ENCODE measurements around the gene TFEB.

The TFEB gene

GRCh38 chr6:41685641-41686380 is 49.6 kb downstream of the TFEB start:
- Histone ChIP-seq H3K9me3 (ENCODE audit: control insufficient read depth, insufficient read depth, low read length) (no peaks in the 10 kb centered on the region), H3K27me3 (ENCODE audit: control insufficient read depth, insufficient read depth, low read length) (no peaks in the 10 kb centered on the region), H3K27ac (ENCODE audit: low read length) (no peak overlapping the region), H3K4me1 (ENCODE audit: control insufficient read depth, insufficient read depth, low read length) (peaks cover 5% of the 10 kb centered on the region), H3K36me3 (ENCODE audit: control insufficient read depth, insufficient read depth, low read length) (no peaks in the 10 kb centered on the region), H3K4me3 (ENCODE audit: low read length) (no peak overlapping the region)
- DNase-seq (ENCODE audit: low read depth, low spot score) = no peak
- no CpG with 5 or more reads among the region's 7 CpGs for WGBS (ENCODE audit: insufficient coverage, insufficient read length)

GRCh38 chr6:41684311-41685180 is 50.9 kb downstream of the TFEB start:
- H3K27me3 ChIP-seq (ENCODE audit: control insufficient read depth, insufficient read depth, low read length) = no peaks in the 10 kb centered on the region
- H3K9me3 ChIP-seq (ENCODE audit: control insufficient read depth, insufficient read depth, low read length) = no peaks in the 10 kb centered on the region
- no CpG with 5 or more reads among the region's 25 CpGs for WGBS (ENCODE audit: insufficient coverage, insufficient read length)
- peaks cover 5% of the 10 kb centered on the region for H3K4me1 ChIP-seq (ENCODE audit: control insufficient read depth, insufficient read depth, low read length)
- H3K4me3 ChIP-seq (ENCODE audit: low read length) = no peak overlapping the region
- DNase-seq (ENCODE audit: low read depth, low spot score) = no peak
- H3K27ac ChIP-seq (ENCODE audit: low read length) = no peak overlapping the region
- H3K36me3 ChIP-seq (ENCODE audit: control insufficient read depth, insufficient read depth, low read length) = no peaks in the 10 kb centered on the region

GRCh38 chr6:41683523-41684310 is 51.7 kb downstream of the TFEB start:
- no peak overlapping the region for H3K27ac ChIP-seq (ENCODE audit: low read length)
- no peak overlapping the region; the same call in 1 of the 2 replicates for H3K4me3 ChIP-seq (ENCODE audit: low read length)
- H3K36me3 ChIP-seq (ENCODE audit: control insufficient read depth, insufficient read depth, low read length) = no peaks in the 10 kb centered on the region
- no peaks in the 10 kb centered on the region for H3K9me3 ChIP-seq (ENCODE audit: control insufficient read depth, insufficient read depth, low read length)
- peak; percentile 54 for DNase-seq (ENCODE audit: low read depth, low spot score)
- H3K27me3 ChIP-seq (ENCODE audit: control insufficient read depth, insufficient read depth, low read length) = no peaks in the 10 kb centered on the region
- WGBS (ENCODE audit: insufficient coverage, insufficient read length) = no CpG with 5 or more reads among the region's 38 CpGs
- peaks cover 5% of the 10 kb centered on the region for H3K4me1 ChIP-seq (ENCODE audit: control insufficient read depth, insufficient read depth, low read length)

- no peaks in the 10 kb centered on the region for H3K27me3 ChIP-seq (ENCODE audit: control insufficient read depth, insufficient read depth, low read length)
- no CpG with 5 or more reads among the region's 18 CpGs for WGBS (ENCODE audit: insufficient coverage, insufficient read length)
- no peaks in the 10 kb centered on the region for H3K9me3 ChIP-seq (ENCODE audit: control insufficient read depth, insufficient read depth, low read length)
- no peak overlapping the region for H3K27ac ChIP-seq (ENCODE audit: low read length)
- peaks cover 4% of the 10 kb centered on the region for H3K4me1 ChIP-seq (ENCODE audit: control insufficient read depth, insufficient read depth, low read length)
- H3K4me3 ChIP-seq (ENCODE audit: low read length) = no peak overlapping the region; the same call in 1 of the 2 replicates
- no peaks in the 10 kb centered on the region for H3K36me3 ChIP-seq (ENCODE audit: control insufficient read depth, insufficient read depth, low read length)
- no peak for DNase-seq (ENCODE audit: low read depth, low spot score)
Measured at GRCh38 chr6:41683273-41683522, 52.2 kb downstream of the TFEB start.

- Histone ChIP-seq H3K4me1 (ENCODE audit: control insufficient read depth, insufficient read depth, low read length) (peaks cover 2% of the 10 kb centered on the region), H3K27ac (ENCODE audit: low read length) (no peak overlapping the region), H3K9me3 (ENCODE audit: control insufficient read depth, insufficient read depth, low read length) (no peaks in the 10 kb centered on the region), H3K27me3 (ENCODE audit: control insufficient read depth, insufficient read depth, low read length) (no peaks in the 10 kb centered on the region), H3K36me3 (ENCODE audit: control insufficient read depth, insufficient read depth, low read length) (no peaks in the 10 kb centered on the region), H3K4me3 (ENCODE audit: low read length) (no peak overlapping the region)
- DNase-seq (ENCODE audit: low read depth, low spot score) = no peak
- WGBS (ENCODE audit: insufficient coverage, insufficient read length) = no CpG with 5 or more reads among the region's 31 CpGs
Measured at GRCh38 chr6:41682497-41683272, 52.7 kb downstream of the TFEB start.

- H3K27ac ChIP-seq (ENCODE audit: low read length) = no peak overlapping the region
- no CpG with 5 or more reads among the region's 9 CpGs for WGBS (ENCODE audit: insufficient coverage, insufficient read length)
- H3K36me3 ChIP-seq (ENCODE audit: control insufficient read depth, insufficient read depth, low read length) = no peaks in the 10 kb centered on the region
- H3K4me1 ChIP-seq (ENCODE audit: control insufficient read depth, insufficient read depth, low read length) = no peaks in the 10 kb centered on the region; the same call in 1 of the 2 replicates
- peak; percentile 88 for DNase-seq (ENCODE audit: low read depth, low spot score)
- H3K4me3 ChIP-seq (ENCODE audit: low read length) = no peak overlapping the region
- H3K27me3 ChIP-seq (ENCODE audit: control insufficient read depth, insufficient read depth, low read length) = no peaks in the 10 kb centered on the region
- no peaks in the 10 kb centered on the region for H3K9me3 ChIP-seq (ENCODE audit: control insufficient read depth, insufficient read depth, low read length)
Measured at GRCh38 chr6:41682056-41682477, 53.3 kb downstream of the TFEB start.

GRCh38 chr6:41680182-41680965 is 55.0 kb downstream of the TFEB start:
- DNase-seq (ENCODE audit: low read depth, low spot score) = no peak
- no peak overlapping the region for H3K4me3 ChIP-seq (ENCODE audit: low read length)
- H3K27ac ChIP-seq (ENCODE audit: low read length) = no peak overlapping the region
- WGBS (ENCODE audit: insufficient coverage, insufficient read length) = no CpG with 5 or more reads among the region's 11 CpGs
- H3K9me3 ChIP-seq (ENCODE audit: control insufficient read depth, insufficient read depth, low read length) = no peaks in the 10 kb centered on the region
- H3K27me3 ChIP-seq (ENCODE audit: control insufficient read depth, insufficient read depth, low read length) = no peaks in the 10 kb centered on the region
- H3K36me3 ChIP-seq (ENCODE audit: control insufficient read depth, insufficient read depth, low read length) = no peaks in the 10 kb centered on the region
- no peaks in the 10 kb centered on the region; the same call in 1 of the 2 replicates for H3K4me1 ChIP-seq (ENCODE audit: control insufficient read depth, insufficient read depth, low read length)

- Histone ChIP-seq H3K27me3 (ENCODE audit: control insufficient read depth, insufficient read depth, low read length) (no peaks in the 10 kb centered on the region), H3K4me3 (ENCODE audit: low read length) (no peak overlapping the region)
- WGBS (ENCODE audit: insufficient coverage, insufficient read length) = no CpG with 5 or more reads among the region's 9 CpGs
Measured at GRCh38 chr6:41679696-41680095, 55.7 kb downstream of the TFEB start.

GRCh38 chr6:41678511-41679084 is 56.8 kb downstream of the TFEB start:
- Histone ChIP-seq H3K4me3 (ENCODE audit: low read length) (no peak overlapping the region), H3K27me3 (ENCODE audit: control insufficient read depth, insufficient read depth, low read length) (no peaks in the 10 kb centered on the region), H3K27ac (ENCODE audit: low read length) (no peak overlapping the region), H3K4me1 (ENCODE audit: control insufficient read depth, insufficient read depth, low read length) (no peaks in the 10 kb centered on the region; the same call in 1 of the 2 replicates), H3K36me3 (ENCODE audit: control insufficient read depth, insufficient read depth, low read length) (no peaks in the 10 kb centered on the region), H3K9me3 (ENCODE audit: control insufficient read depth, insufficient read depth, low read length) (no peaks in the 10 kb centered on the region)
- DNase-seq (ENCODE audit: low read depth, low spot score) = no peak
- no CpG with 5 or more reads among the region's 8 CpGs for WGBS (ENCODE audit: insufficient coverage, insufficient read length)

More at GRCh38 chr6:41679696-41680095, 55.7 kb downstream of the TFEB start:
- no peak overlapping the region for H3K27ac ChIP-seq (ENCODE audit: low read length)
- no peaks in the 10 kb centered on the region for H3K9me3 ChIP-seq (ENCODE audit: control insufficient read depth, insufficient read depth, low read length)
- no peak for DNase-seq (ENCODE audit: low read depth, low spot score)
- no peaks in the 10 kb centered on the region; the same call in 1 of the 2 replicates for H3K4me1 ChIP-seq (ENCODE audit: control insufficient read depth, insufficient read depth, low read length)
- H3K36me3 ChIP-seq (ENCODE audit: control insufficient read depth, insufficient read depth, low read length) = no peaks in the 10 kb centered on the region
